Esophagus squamous epithelium (tissue), 5 donors: Measurements from ENCODE around the gene EXOC3L4. TPM values are rescaled to one million over a fixed set of nuclear protein-coding genes. Genes with fewer than 3 reads are reported as not detected.

ENCODE experiments used
- DNase-seq: peaks from one replicate; lab custom pipeline; 2025; lab: John Stamatoyannopoulos, UW
- H3K27ac ChIP-seq, 4 donors: fragments of 200-600 bp; sonication (generic); one replicate each; pipeline ENCODE4 v1.5.1; 2016 to 2019; ENCODE audit warnings: mild to moderate bottlenecking in 1 of 4
- H3K27me3 ChIP-seq, 4 donors: fragments of 200-600 bp; sonication (generic); 1 replicate in 3 of 4; 2 replicates in 1 of 4; pipeline versions ENCODE4 v1.5.1 to v1.6.0; 2017 to 2021; ENCODE audit warnings: antibody characterized with exemption in 1 of 4
- H3K36me3 ChIP-seq, 3 donors: fragments of 200-600 bp; sonication (generic); one replicate each; pipeline ENCODE4 v1.5.1; 2016 to 2019
- H3K4me1 ChIP-seq, 3 donors: fragments of 200-600 bp; sonication (generic); one replicate each; pipeline ENCODE4 v1.5.1; 2017 to 2019
- H3K4me3 ChIP-seq, 4 donors: fragments of 200-600 bp; sonication (generic); 1 replicate in 3 of 4; 2 replicates in 1 of 4; pipeline ENCODE4 v1.5.1; 2016 to 2019; ENCODE audit warnings: mild to moderate bottlenecking in 2 of 4, moderate library complexity in 1 of 4
- H3K9me3 ChIP-seq, 3 donors: fragments of 200-600 bp; sonication (generic); one replicate each; pipeline ENCODE4 v1.5.1; 2016 to 2019
- POLR2A ChIP-seq, 4 donors: fragments of 450-650 bp; IDR thresholded peaks; one replicate each; pipeline ENCODE4 v1.6.1; 2017; ENCODE audit warnings: antibody characterized with exemption in 4 of 4, mild to moderate bottlenecking in 4 of 4, moderate library complexity in 3 of 4
- WGBS, 2 donors: methylation state at CpG; one replicate each; pipeline ENCODE4 v1.1.5; 2018; 5-methylcytosine and 5-hydroxymethylcytosine counted together
- intact Hi-C: fragments of 100-400 bp; cut with DNase I; formaldehyde crosslinking; loops from one replicate; pipeline ENCODE4 v1.15.0; 2022
- total RNA-seq, 4 donors: library from RNA; depleted of rRNA; stranded (reverse); fragments of >200 nt; gene quantifications; one replicate each; pipeline ENCODE4 v1.1.0, GENCODE V29; 2016
- TF ChIP-seq, protein P1 (sequence below), 6 experiments: fragments of 450-650 bp in 4 of 6; fragments of 200-600 bp in 2 of 6; sonication (generic) in 2 of 6; IDR thresholded peaks; one replicate each; pipeline ENCODE4 v1.5.1; 2016 to 2019; ENCODE audit warnings: antibody characterized with exemption in 6 of 6, mild to moderate bottlenecking in 4 of 6, moderate library complexity in 4 of 6
- donor health status: DM: yes; HTN: yes; CAD: no.

Gene EXOC3L4
- total RNA-seq, 4 donors from 2014 or later: 1.00 TPM; not detected in 3

DNA sequence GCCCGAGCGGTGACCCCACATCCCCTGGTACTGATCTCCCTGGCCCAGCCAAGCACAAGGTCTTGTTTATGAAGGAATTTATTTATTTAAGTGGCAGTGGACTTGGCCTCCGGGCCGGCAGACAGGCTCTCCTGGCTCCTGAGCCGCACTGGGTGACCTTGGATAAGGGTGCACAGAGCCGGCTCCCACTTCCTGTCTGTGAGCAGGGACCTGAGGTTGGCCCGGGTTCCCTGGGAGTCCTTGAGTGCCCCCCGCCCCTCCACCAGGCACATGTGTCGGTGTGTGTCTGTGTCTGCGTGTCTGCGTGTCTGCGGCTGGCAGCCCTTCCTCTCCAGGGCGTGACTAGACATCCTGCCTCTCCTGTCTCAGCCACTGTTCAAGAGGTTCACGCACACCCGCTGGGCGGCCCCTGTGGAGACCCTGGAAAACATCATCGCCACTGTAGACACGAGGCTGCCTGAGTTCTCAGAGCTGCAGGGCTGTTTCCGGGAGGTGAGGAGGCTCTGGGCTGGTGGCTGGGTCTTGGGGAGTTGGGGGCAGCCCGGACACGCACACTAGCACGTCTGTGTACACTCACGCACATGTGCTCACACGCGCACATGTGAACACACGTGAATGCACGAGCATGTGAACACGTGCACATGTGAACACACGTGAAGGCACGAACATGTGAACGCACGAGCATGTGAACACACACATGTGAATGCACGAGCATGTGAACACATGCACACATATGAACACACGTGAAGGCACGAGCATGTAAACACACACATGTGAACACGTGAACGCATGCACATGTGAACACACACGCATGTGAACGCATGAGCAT lies 38.1 kb downstream of the EXOC3L4 start:
- H3K36me3 ChIP-seq: peaks cover 10 to 69% (median 16%) of the 10 kb centered on the region in 3 donors
- H3K27ac ChIP-seq: peak overlapping the region in 3 of 4 donors; percentile 9 to 86 (median 81)
- H3K9me3 ChIP-seq: no peaks in the 10 kb centered on the region
- DNase-seq: no peak
- H3K27me3 ChIP-seq: no peaks in the 10 kb centered on the region
- TF ChIP-seq POLR2A (IDR thresholded peaks at IDR 0.05): no peak
- TF ChIP-seq, protein P1, sequence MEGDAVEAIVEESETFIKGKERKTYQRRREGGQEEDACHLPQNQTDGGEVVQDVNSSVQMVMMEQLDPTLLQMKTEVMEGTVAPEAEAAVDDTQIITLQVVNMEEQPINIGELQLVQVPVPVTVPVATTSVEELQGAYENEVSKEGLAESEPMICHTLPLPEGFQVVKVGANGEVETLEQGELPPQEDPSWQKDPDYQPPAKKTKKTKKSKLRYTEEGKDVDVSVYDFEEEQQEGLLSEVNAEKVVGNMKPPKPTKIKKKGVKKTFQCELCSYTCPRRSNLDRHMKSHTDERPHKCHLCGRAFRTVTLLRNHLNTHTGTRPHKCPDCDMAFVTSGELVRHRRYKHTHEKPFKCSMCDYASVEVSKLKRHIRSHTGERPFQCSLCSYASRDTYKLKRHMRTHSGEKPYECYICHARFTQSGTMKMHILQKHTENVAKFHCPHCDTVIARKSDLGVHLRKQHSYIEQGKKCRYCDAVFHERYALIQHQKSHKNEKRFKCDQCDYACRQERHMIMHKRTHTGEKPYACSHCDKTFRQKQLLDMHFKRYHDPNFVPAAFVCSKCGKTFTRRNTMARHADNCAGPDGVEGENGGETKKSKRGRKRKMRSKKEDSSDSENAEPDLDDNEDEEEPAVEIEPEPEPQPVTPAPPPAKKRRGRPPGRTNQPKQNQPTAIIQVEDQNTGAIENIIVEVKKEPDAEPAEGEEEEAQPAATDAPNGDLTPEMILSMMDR (IDR thresholded peaks at IDR 0.05): no peak
- intact Hi-C loops: no loop called here
- 87 to 88% methylated on average over 18 to 21 of the region's 39 CpGs for WGBS, 2 donors
- no peak overlapping the region for H3K4me3 ChIP-seq
- peaks cover 55 to 74% (median 63%) of the 10 kb centered on the region in 3 donors for H3K4me1 ChIP-seq

DNA sequence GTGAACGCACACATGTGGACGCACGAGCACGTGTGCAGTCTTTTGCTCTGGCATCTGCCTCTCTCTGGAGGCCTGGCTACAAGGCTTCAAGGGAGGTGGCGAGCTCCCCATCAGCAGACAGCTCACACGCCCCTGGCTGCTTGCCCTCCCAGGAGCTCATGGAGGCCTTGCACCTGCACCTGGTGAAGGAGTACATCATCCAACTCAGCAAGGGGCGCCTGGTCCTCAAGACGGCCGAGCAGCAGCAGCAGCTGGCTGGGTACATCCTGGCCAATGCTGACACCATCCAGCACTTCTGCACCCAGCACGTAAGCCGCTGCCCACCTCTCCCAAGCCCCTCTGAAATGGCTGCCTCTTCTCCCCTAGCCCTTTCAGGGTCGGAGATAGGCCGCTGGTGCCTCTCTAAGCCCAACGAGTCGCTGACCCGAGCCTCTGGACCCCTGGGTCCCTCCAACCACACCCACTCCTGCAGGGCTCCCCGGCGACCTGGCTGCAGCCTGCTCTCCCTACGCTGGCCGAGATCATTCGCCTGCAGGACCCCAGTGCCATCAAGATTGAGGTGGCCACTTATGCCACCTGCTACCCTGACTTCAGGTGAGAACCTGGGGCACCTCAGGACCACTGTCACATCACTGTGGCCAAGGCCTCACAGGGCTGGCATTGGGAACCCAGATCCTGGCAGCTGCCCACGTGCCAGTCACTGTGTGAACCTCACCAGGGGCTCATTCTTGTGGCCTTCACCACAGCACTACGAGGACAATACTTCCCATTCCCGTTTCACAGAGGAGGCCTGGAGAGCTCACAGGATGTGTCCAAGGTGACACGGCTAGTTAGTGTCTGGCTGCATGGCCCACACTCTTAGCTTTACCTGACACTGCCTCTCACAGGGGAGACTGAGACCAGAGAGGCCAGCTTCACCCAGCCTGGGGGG lies 39.0 kb downstream of the EXOC3L4 start:
- intact Hi-C loops: no loop called here
- WGBS, 2 donors: 90 to 100% methylated on average over 4 to 10 of the region's 25 CpGs
- no peak for DNase-seq
- Histone ChIP-seq H3K27ac (no peak overlapping the region), H3K27me3 (peaks cover 0 to 3% (median 0%) of the 10 kb centered on the region in 4 donors), H3K4me1 (peaks cover 55 to 74% (median 63%) of the 10 kb centered on the region in 3 donors), H3K9me3 (no peaks in the 10 kb centered on the region), H3K36me3 (peaks cover 10 to 69% (median 16%) of the 10 kb centered on the region in 3 donors), H3K4me3 (no peak overlapping the region)
- no peak for TF ChIP-seq POLR2A (IDR thresholded peaks at IDR 0.05)
- TF ChIP-seq, protein P1 (IDR thresholded peaks at IDR 0.05): no peak

DNA sequence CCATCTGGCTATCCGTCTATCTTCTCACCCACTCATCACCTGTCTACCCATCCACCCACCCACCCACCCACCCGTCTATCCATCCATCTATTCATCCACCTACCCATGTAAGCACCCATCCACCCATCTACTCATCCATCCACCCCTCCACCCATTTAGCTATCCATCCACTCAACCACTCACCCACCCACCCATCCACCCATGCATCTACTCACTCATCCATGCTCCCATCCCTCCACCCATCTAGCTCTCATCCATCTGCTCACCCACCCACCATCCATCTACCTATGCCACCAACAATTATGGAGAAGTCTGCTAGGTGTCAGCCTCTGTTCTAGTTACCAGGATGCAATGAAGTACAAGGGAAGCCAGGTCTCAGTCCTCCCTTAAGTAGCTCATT lies 39.9 kb downstream of the EXOC3L4 start:
- Histone ChIP-seq H3K4me1 (peaks cover 55 to 74% (median 63%) of the 10 kb centered on the region in 3 donors), H3K9me3 (no peaks in the 10 kb centered on the region), H3K27ac (no peak overlapping the region), H3K4me3 (no peak overlapping the region), H3K27me3 (peaks cover 0 to 7% (median 0%) of the 10 kb centered on the region in 4 donors), H3K36me3 (peaks cover 10 to 69% (median 16%) of the 10 kb centered on the region in 3 donors)
- no peak for TF ChIP-seq POLR2A (IDR thresholded peaks at IDR 0.05)
- TF ChIP-seq, protein P1 (IDR thresholded peaks at IDR 0.05): no peak
- 48 to 97% methylated on average over 2 of the region's 2 CpGs for WGBS, 2 donors
- no peak for DNase-seq
- intact Hi-C loops: no loop called here

DNA sequence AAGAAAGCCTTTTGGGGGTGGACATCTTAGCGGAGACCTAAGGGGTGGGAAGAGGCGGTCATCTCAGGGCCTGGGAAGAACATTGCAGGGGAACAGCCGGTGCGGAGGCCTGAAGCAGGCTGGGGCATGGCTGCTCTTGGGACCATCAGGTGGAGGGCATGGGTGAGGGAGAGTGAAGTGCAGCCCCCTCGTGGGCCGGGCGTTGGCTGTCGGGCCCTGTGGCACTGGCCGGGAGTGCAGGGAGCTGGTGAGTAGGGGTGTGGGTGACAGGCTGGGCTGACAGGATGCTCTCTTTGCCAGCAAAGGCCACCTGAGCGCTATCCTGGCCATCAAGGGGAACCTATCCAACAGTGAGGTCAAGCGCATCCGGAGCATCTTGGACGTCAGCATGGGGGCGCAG lies 40.4 kb downstream of the EXOC3L4 start:
- intact Hi-C loops: no loop called here
- H3K9me3 ChIP-seq: no peaks in the 10 kb centered on the region
- no peak for DNase-seq
- 89 to 100% methylated on average over 2 to 9 of the region's 14 CpGs for WGBS, 2 donors
- H3K4me3 ChIP-seq: no peak overlapping the region
- peaks cover 10 to 64% (median 16%) of the 10 kb centered on the region in 3 donors for H3K36me3 ChIP-seq
- H3K4me1 ChIP-seq: peaks cover 49 to 74% (median 59%) of the 10 kb centered on the region in 3 donors
- H3K27me3 ChIP-seq: peaks cover 0 to 7% (median 0%) of the 10 kb centered on the region in 4 donors
- TF ChIP-seq, protein P1 (IDR thresholded peaks at IDR 0.05): no peak
- H3K27ac ChIP-seq: peak overlapping the region in 1 of 4 donors; percentile 91
